GM18508 (cell line): ENCODE measurements around the gene SMARCA4.
"Not testable (repeated sequence)": the region's sequence is repeated elsewhere in the genome, so short reads cannot be mapped to it uniquely, and the experiment has no call there.

Experiments
- ATAC-seq: cut with Tn5 transposase; IDR thresholded peaks from one replicate; pipeline ENCODE4 v1.9.1; 2021; ENCODE audit warnings: moderate number of reproducible peaks; ENCODE audit not compliant: insufficient read depth, unreplicated experiment

SMARCA4 gene

DNA sequence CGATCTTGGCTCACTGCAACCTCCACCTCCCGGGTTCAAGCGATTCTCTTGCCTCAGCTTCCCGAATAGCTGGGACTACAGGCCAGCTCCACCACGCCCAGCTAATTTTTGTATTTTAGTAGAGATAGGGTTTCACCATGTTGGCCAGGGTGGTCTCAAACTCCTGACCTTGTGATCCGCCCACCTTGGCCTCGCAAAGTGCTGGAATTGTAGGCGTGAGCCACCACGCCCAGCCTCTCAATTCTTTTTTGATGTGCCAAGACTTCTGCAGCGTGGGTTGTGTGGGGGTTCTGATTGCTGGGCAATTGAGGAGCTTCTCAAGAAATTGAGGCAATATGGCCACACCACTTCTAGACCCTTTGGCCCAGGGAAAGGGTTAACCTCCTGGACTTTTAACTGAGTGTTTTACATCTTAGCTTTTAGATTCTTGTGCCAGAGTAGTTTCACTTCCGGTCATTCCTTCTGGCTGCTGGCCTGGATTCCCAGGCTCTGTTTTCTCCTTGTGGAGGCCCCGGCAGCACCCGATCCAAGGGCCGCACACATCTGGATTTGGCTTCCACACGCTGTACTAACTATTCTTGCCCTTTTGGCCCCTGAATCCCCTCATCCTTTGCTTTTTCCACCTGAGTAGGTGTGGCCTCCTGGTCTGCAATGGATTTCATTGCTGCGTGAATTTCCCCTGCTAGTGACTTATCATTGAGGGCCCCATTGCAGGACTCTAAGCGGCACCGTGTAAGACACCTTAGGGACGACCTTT, 14.7 kb downstream of the SMARCA4 start:
- no peak for ATAC-seq

DNA sequence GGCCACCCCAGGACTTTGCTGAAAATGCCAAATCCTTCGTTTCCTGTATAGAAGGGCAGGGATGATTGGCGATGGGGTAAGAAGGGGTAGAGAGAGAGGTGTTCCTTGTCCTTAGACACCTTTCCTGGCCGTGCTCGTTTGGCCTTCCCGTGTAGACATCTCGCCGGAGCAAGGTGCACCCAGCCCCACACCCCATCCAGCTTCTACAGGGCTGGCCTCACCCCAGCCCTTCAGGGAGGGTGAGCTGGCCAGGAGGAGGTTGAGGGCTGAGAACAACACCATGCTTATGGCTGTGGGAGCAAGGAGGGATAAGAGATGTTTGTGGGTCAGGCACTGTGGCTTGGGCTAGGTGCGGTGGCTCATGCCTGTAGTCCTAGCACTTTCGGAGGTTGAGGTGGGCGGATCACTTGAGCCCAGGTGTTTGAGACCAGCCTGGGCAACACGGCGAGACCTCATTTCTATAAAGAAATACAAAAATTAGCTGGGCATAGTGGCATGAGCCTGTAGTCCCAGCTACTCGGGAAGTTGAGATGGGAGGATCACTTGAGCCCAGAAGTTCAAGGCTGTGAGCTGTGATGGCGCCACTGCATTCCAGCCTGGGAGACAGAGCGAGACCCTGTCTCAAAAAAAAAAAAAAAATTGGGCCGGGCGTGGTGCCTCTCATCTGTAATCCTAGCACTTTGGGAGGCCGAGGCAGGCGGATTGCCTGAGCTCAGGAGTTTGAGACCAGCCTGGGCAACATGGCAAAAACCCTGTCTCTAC, 15.5 kb downstream of the SMARCA4 start:
- ATAC-seq = no peak

DNA sequence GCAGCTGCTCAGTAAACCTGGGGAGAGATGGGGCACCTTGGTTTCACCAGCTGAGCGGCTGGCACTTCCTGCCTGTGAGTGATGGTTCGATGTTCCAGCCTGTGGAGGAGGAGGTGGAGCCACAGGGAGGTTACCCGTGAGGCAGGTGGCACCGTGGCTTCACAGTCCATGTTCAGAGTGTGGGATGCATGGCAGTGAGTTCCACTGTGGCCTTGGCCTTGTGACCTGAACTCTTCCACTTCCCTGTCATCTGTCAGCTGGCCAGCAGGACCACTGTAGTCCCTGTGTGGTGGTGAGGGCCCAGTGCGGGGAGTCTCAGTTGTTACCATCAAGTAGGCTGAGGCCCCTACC, 16.9 kb downstream of the SMARCA4 start:
- ATAC-seq = no peak

GRCh38 chr19:10979951-10980381, 19.1 kb downstream of the SMARCA4 start:
- ATAC-seq = no peak

DNA sequence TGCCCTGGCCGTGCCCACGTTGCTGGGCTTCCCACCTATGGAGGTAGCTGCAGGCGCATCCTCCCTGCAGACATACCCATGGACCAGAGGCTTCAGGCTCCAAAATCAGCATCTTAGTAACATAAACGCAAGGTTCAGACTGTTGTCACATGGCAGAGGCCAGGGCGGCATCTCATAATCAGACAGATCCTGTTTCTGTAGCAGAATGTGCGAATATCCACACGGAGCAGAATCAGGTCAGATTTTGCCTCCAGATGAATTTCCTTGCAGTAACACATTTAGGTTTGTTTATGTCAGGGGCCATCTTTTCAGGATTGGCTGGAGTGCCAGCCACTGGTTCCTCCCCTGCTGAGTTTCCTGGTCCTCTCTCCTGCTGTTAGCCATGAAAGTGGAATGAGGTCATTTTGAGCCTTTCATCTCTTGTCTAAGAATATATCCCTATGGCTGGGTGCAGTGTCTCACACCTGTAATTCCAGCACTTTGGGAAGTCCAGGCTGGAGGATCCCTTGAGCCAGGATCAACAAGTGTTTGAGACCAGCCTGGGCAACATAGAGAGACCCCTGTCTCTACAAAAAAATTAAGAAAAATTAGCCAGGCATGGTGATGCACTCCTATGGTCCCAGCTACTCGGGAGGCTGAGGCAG, 20.5 kb downstream of the SMARCA4 start:
- no peak for ATAC-seq

GRCh38 chr19:10983026-10983425, 22.2 kb downstream of the SMARCA4 start:
- ATAC-seq = no peak

DNA sequence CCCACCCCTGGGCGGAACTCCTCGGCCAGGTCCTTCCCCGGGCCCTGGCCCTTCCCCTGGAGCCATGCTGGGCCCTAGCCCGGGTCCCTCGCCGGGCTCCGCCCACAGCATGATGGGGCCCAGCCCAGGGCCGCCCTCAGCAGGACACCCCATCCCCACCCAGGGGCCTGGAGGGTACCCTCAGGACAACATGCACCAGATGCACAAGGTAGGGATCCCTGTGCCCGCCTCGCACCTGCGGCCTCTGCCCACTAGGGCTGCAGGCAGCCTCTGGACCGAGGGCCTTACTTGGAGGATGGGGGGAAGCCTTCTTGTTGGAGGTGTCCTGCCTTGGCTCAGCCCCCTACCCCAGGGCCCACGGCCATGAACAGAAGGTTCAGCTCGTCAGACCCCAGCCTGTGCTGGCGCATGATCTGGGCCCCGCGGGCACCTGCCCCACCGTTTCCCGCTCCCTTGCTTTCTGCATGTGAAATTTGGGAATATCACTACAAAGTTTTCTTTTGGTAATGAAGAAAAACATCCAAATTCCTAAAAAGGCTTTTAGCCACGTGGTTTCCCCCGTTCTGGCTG, 23.4 kb downstream of the SMARCA4 start:
- no peak for ATAC-seq

DNA sequence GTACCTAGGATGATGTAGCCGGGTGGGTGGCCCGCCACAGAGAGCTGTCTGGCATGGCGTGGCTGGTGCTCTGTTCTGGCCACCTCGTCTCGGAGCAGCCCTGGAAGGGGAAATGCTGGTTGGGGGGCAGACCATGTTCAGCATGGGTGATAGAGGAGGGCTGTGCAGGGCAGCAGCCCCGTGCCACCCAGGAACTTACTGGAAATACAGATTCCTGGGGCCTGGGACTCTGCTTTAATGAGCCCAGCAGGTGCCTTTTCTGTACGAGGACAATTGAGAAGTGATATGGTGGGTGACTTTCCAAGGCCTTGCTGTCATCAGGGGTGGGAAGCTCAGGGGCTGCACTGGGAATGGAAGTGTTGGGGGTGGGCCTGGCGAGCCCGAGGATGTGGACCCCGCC, 24.7 kb downstream of the SMARCA4 start:
- ATAC-seq = no peak

DNA sequence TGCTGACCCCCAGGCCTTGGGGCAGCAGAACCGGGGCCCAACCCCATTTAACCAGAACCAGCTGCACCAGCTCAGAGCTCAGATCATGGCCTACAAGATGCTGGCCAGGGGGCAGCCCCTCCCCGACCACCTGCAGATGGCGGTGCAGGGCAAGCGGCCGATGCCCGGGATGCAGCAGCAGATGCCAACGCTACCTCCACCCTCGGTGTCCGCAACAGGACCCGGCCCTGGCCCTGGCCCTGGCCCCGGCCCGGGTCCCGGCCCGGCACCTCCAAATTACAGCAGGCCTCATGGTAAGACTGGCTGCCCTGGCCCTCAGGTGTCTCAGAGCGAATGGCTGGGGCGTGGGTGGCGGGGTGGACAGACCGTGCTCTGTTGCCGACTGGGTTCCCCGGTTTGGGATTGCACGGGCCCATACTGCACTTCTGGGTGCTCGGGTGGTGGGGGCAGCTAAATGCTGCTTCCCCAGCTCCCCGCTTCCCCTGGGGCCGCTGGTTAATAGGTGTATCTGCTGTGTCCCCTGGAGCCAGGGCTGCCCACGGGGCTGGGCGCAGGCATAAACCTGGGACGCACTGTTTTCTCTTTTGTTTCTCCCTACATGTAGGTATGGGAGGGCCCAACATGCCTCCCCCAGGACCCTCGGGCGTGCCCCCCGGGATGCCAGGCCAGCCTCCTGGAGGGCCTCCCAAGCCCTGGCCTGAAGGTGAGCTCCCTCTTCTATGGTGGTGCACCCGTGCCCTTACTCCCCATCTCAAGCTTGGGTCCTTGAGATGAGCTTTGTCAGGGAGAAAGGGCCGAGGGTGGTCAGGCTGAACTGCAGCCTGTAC, 25.7 kb downstream of the SMARCA4 start:
- ATAC-seq = no peak

DNA sequence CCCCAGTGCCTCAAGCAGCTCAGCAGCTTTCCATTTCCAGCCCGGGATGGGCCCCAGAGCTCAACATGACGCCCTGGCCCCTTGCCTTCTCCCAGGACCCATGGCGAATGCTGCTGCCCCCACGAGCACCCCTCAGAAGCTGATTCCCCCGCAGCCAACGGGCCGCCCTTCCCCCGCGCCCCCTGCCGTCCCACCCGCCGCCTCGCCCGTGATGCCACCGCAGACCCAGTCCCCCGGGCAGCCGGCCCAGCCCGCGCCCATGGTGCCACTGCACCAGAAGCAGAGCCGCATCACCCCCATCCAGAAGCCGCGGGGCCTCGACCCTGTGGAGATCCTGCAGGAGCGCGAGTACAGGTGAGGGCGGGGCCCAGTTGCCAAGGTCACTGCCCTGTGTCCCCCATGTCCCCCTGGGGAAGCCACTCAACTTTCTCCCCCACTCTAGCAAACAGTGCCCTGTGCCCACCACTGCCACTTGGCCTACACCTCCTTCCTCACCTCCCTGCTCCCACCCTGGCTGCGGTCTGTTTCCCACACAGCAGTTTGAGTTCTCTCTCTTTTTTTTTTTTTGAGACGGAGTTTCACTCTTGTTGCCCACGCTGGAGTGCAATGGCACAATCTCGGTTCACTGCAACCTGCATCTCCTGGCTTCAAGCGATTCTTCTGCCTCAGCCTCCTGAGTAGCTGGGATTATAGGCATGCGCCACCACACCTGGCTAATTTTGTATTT, 26.9 kb downstream of the SMARCA4 start:
- ATAC-seq = no peak

GRCh38 chr19:10988380-10988779, 27.6 kb downstream of the SMARCA4 start:
- no peak for ATAC-seq

GRCh38 chr19:10988921-10989320, 28.1 kb downstream of the SMARCA4 start:
- no peak for ATAC-seq

GRCh38 chr19:10991076-10991475, 30.2 kb downstream of the SMARCA4 start:
- ATAC-seq = no peak

- ATAC-seq = no peak
These were observed 30.8 kb downstream of the SMARCA4 start for GRCh38 chr19:10991521-10992081.

DNA sequence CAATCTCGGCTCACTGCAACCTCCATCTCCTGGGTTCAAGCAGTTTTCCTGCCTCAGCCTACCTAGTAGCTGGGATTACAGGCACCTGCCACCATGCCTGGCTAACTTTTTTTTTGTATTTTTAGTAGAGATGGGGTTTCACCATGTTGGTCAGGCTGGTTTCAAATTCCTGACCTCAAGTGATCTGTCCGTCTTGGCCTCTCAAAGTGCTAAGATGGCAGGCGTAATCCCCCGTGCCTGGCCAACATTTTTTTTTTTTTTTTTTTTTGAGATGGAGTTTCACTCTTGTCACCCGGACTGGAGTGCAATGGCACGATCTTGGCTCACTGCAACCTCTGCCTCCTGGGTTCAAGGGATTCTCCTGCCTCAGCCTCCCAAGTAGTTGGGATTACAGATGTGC, 31.3 kb downstream of the SMARCA4 start:
- ATAC-seq = not testable (repeated sequence)

DNA sequence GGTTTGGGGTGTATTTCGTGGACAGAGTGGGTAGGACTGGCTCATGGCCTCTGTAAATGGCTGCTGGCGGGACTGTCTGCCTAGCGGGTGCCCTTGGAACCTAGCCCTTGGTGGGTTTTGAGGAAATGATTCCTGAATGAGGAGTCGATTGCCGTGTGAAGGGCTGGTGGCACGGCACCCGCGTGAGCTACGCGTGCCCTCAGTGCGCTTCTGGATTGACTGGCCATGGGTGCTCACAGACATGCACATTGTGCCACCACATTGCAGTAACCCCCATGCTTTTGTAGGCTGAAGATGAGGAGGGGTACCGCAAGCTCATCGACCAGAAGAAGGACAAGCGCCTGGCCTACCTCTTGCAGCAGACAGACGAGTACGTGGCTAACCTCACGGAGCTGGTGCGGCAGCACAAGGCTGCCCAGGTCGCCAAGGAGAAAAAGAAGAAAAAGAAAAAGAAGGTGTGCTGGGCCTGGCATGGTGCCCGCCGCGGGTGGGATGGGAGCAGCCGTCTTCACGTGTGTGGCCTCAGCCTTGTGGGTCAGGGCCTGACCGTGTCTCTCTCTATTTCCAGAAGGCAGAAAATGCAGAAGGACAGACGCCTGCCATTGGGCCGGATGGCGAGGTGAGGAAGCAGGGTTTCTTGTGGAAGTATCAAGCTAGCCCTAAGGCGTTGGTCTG, 35.2 kb downstream of the SMARCA4 start:
- no peak for ATAC-seq

GRCh38 chr19:10998045-10998533, 37.3 kb downstream of the SMARCA4 start:
- ATAC-seq = no peak

DNA sequence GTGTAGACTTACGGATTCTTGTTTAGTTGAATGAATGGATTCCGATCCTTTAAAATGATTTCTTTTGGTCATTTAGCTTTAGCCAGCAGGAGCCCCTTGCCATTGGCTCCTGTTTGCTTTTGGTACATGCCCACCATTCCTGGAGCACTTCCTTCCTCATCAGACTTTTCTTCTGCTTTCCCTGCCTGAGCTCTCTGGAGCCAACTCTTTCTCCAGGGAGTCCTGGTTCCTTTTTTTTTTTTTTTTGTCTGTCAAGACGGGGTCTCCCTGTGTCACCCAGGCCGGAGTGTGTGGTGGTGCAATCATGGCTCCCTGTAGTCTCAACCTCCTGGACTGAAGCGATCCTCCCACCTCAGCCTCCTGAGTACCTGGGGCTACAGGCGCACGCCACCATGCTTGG, 37.8 kb downstream of the SMARCA4 start:
- ATAC-seq = no peak

- no peak for ATAC-seq
These were observed 44.7 kb downstream of the SMARCA4 start for GRCh38 chr19:11005521-11005920.
